ENCODE results near the gene PML. TPM values are rescaled to one million over a fixed set of nuclear protein-coding genes. Genes with fewer than 3 reads are reported as not detected.

The PML gene
- total and polyA plus RNA-seq, 7 donors: 9.6 to 129 (median 43.3) TPM

DNA sequence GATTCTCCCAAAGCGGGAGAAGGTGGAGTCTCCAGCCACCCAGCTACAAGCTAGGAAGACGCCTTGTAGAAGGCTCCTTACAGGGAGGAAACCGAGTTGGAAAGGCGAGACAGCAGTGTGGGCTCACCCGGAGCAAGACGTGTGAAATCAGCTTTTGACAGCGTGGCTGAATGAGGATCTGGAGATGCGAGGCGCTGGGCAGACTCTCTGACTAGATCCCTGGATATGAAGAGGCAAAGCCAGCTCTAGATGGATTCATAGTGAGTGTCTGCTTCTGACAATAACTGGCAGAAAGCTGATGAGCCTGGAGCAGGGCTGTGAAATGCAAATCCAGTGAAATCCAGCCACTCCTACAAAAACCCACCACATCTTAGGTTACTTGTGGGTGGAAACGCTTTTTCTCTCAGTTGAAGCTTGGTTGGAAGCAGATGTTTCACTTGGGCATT lies 46.8 kb downstream of the PML start:
- DNase-seq: no peak
- intact Hi-C loops (cut with DNase I): no loop called here
- Histone ChIP-seq H3K9me3 (no peaks in the 10 kb centered on the region), H3K27me3 (no peaks in the 10 kb centered on the region), H3K4me3 (no peak overlapping the region), H3K36me3 (peaks cover 0 to 35% (median 9%) of the 10 kb centered on the region in 4 donors), H3K27ac (peak overlapping the region; percentile 55 to 63 (median 58)), H3K4me1 (peaks cover 0 to 45% (median 38%) of the 10 kb centered on the region in 4 donors)
- TF ChIP-seq CTCF (IDR thresholded peaks at IDR 0.05): no peak
- TF ChIP-seq POLR2A (IDR thresholded peaks at IDR 0.05): no peak
- TF ChIP-seq POLR2AphosphoS5 (IDR thresholded peaks at IDR 0.05): no peak
- no peak for TF ChIP-seq EP300 (IDR thresholded peaks at IDR 0.05)
- WGBS, 2 donors: 91% methylated on average over 10 of the region's 10 CpGs

DNA sequence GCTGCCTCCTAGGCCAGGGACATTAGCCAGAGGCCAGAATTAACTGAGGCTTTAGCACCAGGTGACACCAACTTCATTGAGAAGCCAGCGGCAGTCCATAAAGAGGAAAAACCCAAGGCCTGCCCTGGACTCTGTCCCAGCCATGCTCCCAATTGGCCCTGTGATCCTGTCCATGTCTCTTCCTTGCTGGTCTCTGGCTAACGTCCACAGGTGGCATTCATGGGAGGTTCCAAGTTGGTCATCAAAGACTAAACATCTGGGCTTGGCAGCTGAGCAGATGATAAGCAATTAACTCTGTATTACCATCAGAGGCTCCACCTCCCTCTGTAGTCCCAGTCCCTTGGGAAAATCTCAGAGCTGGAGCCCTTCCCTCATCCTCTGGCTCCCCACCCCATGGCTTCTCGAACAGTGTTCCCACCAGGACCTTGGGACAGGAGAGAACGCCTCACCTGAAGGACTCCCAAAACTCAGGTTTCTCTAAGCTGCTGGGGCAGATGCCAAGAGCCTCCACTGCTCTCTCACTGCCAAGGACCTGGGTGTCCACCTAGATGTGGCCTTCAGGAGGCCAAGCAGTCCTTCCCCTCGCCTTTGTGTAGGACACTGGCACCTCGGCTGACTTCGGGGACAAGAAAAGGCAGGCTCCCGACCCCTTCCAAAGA lies 47.4 kb downstream of the PML start:
- H3K9me3 ChIP-seq: no peaks in the 10 kb centered on the region
- peaks cover 0 to 29% (median 8%) of the 10 kb centered on the region in 4 donors for H3K36me3 ChIP-seq
- peaks cover 0 to 39% (median 33%) of the 10 kb centered on the region in 4 donors for H3K4me1 ChIP-seq
- WGBS, 2 donors: 84 to 88% methylated on average over 8 of the region's 8 CpGs
- no peak for TF ChIP-seq EP300 (IDR thresholded peaks at IDR 0.05)
- TF ChIP-seq CTCF (IDR thresholded peaks at IDR 0.05): no peak
- TF ChIP-seq POLR2AphosphoS5 (IDR thresholded peaks at IDR 0.05): peak; percentile 48 to 76 (median 68)
- TF ChIP-seq POLR2A (IDR thresholded peaks at IDR 0.05): no peak
- no peaks in the 10 kb centered on the region for H3K27me3 ChIP-seq
- H3K27ac ChIP-seq: peak overlapping the region in 2 of 4 donors; percentile 60 to 63
- DNase-seq: no peak
- no peak overlapping the region for H3K4me3 ChIP-seq
- intact Hi-C loops (cut with DNase I): no loop called here

DNA sequence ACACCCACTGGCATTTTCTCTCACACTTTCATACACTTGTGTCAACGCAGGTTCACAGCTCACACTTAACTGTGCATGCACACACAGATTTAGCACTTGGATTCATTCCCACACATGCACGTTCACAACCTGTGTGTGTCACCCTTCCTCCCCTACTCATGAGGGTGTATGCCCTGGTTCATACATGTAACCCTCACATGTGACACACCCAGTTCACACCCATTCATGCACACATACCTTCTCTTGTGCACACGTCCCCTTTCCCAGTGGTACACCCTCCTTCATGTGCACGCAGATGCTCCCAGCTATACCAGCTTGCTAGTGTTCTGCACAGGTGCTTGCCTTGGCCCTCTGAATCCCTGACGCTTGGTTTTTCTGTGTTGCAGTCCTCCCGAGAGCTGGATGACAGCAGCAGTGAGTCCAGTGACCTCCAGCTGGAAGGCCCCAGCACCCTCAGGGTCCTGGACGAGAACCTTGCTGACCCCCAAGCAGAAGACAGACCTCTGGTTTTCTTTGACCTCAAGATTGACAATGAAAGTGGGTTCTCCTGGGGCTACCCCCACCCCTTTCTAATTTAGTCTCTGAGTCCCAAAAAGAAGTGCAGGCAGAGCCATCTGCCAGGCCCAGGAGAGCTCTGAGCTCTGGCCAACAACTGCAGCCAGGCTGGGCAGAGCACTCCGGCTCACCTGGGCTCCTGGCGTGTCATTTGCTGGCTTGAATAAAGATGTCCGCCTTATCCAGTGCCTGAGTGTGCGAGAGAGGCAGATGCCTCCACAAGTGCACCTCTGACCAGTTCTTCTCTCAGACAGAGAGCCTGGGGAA lies 48.3 kb downstream of the PML start:
- Histone ChIP-seq H3K4me3 (no peak overlapping the region), H3K36me3 (peaks cover 0 to 29% (median 8%) of the 10 kb centered on the region in 4 donors), H3K27me3 (no peaks in the 10 kb centered on the region), H3K27ac (peak overlapping the region in 2 of 4 donors; percentile 45 to 60), H3K9me3 (no peaks in the 10 kb centered on the region), H3K4me1 (peaks cover 0 to 35% (median 27%) of the 10 kb centered on the region in 4 donors)
- DNase-seq: no peak
- TF ChIP-seq POLR2A (IDR thresholded peaks at IDR 0.05) (no peak), EP300 (IDR thresholded peaks at IDR 0.05) (no peak), CTCF (IDR thresholded peaks at IDR 0.05) (no peak)
- intact Hi-C loops (cut with DNase I): no loop called here
- 91 to 93% methylated on average over 11 of the region's 11 CpGs for WGBS, 2 donors

- Histone ChIP-seq H3K27ac (peak overlapping the region; percentile 28 to 60 (median 45)), H3K36me3 (peaks cover 0 to 29% (median 8%) of the 10 kb centered on the region in 4 donors), H3K4me3 (no peak overlapping the region), H3K9me3 (no peaks in the 10 kb centered on the region), H3K27me3 (no peaks in the 10 kb centered on the region), H3K4me1 (peaks cover 0 to 42% (median 34%) of the 10 kb centered on the region in 4 donors)
- no peak for DNase-seq
- intact Hi-C loops (cut with DNase I): no loop called here
- TF ChIP-seq POLR2AphosphoS5 (IDR thresholded peaks at IDR 0.05) (no peak), CTCF (IDR thresholded peaks at IDR 0.05) (no peak), EP300 (IDR thresholded peaks at IDR 0.05) (no peak), POLR2A (IDR thresholded peaks at IDR 0.05) (no peak)
- WGBS, 2 donors: 85 to 87% methylated on average over 7 of the region's 7 CpGs
These were observed 49.1 kb downstream of the PML start for GRCh38 chr15:74043425-74044266.
